ENCODE measurements around the gene DIAPH1. TPM values are rescaled to one million over a fixed set of nuclear protein-coding genes. Genes with fewer than 3 reads are reported as not detected.

The DIAPH1 gene
- total RNA-seq, 4 donors from 2014 or later = 27.7 to 69.4 (median 30.2) TPM

GRCh38 chr5:141534492-141535213 is 84.1 kb downstream of the DIAPH1 start:
- H3K36me3 ChIP-seq = no peaks in the 10 kb centered on the region
- no peak overlapping the region for H3K27ac ChIP-seq
- no peaks in the 10 kb centered on the region for H3K9me3 ChIP-seq
- H3K4me1 ChIP-seq = peaks cover 0 to 6% of the 10 kb centered on the region in 2 donors
- TF ChIP-seq POLR2A (IDR thresholded peaks at IDR 0.05) = no peak
- no peak for TF ChIP-seq CTCF (IDR thresholded peaks at IDR 0.05)
- DNase-seq = no peak
- intact Hi-C loops (cut with DNase I; ENCODE audit: low total_unique reads) = no loop called here
- H3K27me3 ChIP-seq = no peaks in the 10 kb centered on the region
- H3K4me3 ChIP-seq = no peak overlapping the region

- Histone ChIP-seq H3K4me1 (peaks cover 0 to 10% of the 10 kb centered on the region in 2 donors), H3K9me3 (no peaks in the 10 kb centered on the region), H3K27ac (no peak overlapping the region), H3K36me3 (no peaks in the 10 kb centered on the region), H3K27me3 (no peaks in the 10 kb centered on the region), H3K4me3 (no peak overlapping the region)
- intact Hi-C loops (cut with DNase I; ENCODE audit: low total_unique reads) = no loop called here
- no peak for DNase-seq
- no peak for TF ChIP-seq POLR2A (IDR thresholded peaks at IDR 0.05)
- no peak for TF ChIP-seq CTCF (IDR thresholded peaks at IDR 0.05)
Measured at GRCh38 chr5:141533897-141534296, 84.9 kb downstream of the DIAPH1 start.

GRCh38 chr5:141532726-141533125 is 86.1 kb downstream of the DIAPH1 start:
- Histone ChIP-seq H3K36me3 (no peaks in the 10 kb centered on the region), H3K4me3 (no peak overlapping the region), H3K27ac (no peak overlapping the region), H3K9me3 (no peaks in the 10 kb centered on the region), H3K4me1 (peaks cover 0 to 10% of the 10 kb centered on the region in 2 donors), H3K27me3 (no peaks in the 10 kb centered on the region)
- no peak for DNase-seq
- TF ChIP-seq CTCF (IDR thresholded peaks at IDR 0.05) (no peak), POLR2A (IDR thresholded peaks at IDR 0.05) (no peak)
- intact Hi-C loops (cut with DNase I; ENCODE audit: low total_unique reads) = no loop called here

GRCh38 chr5:141529873-141530272 is 88.9 kb downstream of the DIAPH1 start:
- intact Hi-C loops (cut with DNase I; ENCODE audit: low total_unique reads) = loop anchor here (10.0 kb wide), 1 partner anchor 55 kb away; the partner anchor contains the start of gene PCDHGC3
- peaks cover 0 to 10% of the 10 kb centered on the region in 2 donors for H3K4me1 ChIP-seq
- TF ChIP-seq CTCF (IDR thresholded peaks at IDR 0.05) (no peak), POLR2A (IDR thresholded peaks at IDR 0.05) (no peak)
- H3K27me3 ChIP-seq = no peaks in the 10 kb centered on the region
- no peak for DNase-seq
- H3K9me3 ChIP-seq = no peaks in the 10 kb centered on the region
- peak overlapping the region; percentile 77 to 78 for H3K27ac ChIP-seq
- no peak overlapping the region for H3K4me3 ChIP-seq
- H3K36me3 ChIP-seq = no peaks in the 10 kb centered on the region

- intact Hi-C loops (cut with DNase I; ENCODE audit: low total_unique reads) = loop anchor here (10.0 kb wide), 1 partner anchor 54 kb away; the partner anchor contains the start of gene PCDHGC3
- H3K4me1 ChIP-seq = peaks cover 0 to 10% of the 10 kb centered on the region in 2 donors
- no peaks in the 10 kb centered on the region for H3K9me3 ChIP-seq
- peak overlapping the region; percentile 77 to 78 for H3K27ac ChIP-seq
- no peak overlapping the region for H3K4me3 ChIP-seq
- peak; percentile 63 to 67 for DNase-seq
- no peaks in the 10 kb centered on the region for H3K27me3 ChIP-seq
- TF ChIP-seq CTCF (IDR thresholded peaks at IDR 0.05) (no peak), POLR2A (IDR thresholded peaks at IDR 0.05) (no peak)
- no peaks in the 10 kb centered on the region for H3K36me3 ChIP-seq
Measured at GRCh38 chr5:141529002-141529401, 89.8 kb downstream of the DIAPH1 start.
